ENCODE data around the gene MAGI2.
A peak's percentile ranks its signal among the peaks of the same experiment; 100 is the strongest.

MAGI2 gene

DNA sequence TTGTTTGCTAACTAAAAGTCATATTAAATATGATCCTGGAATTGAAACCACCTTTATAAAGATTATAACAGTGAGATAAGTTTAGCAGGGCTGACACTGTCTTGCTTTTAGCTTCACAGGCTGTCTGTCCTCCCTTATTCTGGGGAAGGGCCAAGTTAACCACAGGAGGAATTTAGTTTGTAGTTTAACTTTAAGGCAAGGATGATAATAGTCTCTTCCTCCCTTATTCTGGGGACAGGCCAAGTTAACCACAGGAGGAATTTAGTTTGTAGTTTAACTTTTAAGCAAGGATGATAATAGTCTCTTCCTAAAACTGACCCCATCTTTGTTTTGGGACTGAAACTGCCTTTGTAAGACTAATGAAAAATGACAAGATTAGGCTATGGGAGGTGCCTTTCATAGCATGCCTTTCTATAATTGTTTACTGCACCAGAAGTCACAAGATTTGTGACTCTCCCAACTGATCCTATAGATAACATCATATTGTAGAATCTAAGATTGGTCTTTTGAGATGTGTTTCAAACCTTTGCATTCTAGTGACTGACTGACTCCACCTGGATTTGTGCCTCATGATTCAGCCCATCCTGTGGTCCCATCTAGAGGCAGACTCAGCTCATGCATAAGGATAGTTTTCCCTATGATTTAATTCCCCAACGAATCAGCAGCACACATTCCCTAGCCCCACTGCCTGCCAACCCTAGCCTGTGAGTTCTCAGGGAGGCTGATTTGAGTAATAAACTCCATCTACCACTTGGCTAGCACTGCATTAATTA is 212.0 kb downstream of the MAGI2 start:
- DNase-seq, result no peak

DNA sequence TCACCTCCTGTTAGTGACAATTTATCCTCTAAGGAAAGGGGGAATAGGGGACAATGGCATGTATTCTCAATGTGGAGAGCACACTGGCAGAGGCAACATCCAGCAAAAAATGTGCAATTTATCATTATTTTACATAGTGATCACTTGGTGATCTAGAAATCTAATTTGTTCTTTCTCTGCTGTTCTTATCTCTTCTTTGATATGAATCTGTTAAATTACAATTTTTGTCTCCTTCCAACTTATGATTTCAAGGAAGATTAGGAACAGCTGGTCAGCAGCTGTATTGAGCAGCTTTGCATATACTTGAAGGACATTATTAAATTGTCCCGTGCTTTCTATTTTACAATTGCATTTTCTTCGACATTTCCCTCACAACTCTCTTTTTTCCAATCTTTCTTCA is 213.1 kb downstream of the MAGI2 start:
- DNase-seq, result no peak

DNA sequence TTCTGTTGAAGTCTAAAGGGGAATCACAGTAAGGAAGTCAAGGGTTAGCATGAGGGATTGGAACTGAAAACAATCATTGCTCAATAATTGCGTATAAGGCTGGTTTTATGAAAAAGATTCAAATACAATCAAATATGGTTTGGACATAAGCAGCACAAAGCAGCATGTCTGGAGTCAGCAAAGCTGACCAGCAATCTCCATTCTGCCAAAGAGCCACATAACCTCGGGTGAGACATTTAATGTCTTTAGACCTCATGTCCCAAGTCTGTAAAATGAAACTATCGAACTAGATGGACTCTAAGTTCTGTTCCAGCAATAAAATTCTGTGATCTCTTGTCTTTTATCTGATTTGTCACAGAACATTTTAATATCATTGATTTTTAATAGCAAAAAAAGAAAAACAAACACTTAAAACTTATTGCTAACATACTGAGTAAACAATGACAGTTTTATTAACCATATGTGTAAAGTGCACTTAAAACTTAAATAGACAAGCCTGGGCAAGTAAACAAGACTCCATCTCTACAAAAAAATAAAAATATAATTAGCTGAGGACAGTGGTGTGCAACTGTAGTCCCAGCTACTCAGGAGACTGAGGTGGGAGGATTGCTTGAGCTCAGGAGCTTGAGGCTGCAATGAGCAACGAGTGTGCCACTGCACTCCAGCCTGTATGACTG is 217.0 kb downstream of the MAGI2 start:
- no peak for DNase-seq

DNA sequence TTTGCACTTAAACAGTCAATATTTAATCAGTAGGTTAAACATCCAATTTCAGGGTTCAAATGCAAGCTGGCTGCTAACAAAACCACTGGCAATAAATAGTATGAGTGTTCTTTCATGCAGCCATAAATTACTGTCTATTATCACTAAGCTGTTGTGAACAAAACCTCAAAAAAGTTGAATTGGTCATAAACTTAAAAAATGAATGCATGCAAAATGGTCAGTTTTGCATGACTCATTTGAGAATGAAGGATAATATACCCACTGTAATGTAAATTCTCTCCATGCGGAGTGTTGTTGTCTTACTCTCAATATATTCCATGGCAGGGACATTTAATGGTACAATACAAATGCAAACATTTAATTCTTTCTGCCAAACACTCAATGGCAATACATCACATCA is 226.4 kb downstream of the MAGI2 start:
- no peak for DNase-seq

DNA sequence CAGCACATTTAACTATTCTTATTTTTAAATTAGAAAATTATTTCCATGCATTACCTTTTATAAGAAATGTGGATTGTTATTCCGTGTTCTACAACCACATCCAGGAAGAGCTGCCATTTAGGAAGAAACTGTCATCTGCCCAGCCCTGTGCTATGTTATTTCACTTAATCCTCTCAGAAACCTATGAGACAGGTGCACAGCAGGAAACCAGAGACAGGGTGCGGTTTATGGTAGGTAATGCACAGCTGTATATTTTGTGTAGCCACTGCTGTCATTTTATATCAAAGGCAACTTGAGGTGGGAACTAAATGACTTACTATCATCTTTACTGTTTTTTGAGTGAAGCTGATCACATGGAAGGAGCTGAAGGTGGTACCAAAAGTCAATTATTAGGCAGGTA is 232.3 kb downstream of the MAGI2 start:
- DNase-seq, result no peak

DNA sequence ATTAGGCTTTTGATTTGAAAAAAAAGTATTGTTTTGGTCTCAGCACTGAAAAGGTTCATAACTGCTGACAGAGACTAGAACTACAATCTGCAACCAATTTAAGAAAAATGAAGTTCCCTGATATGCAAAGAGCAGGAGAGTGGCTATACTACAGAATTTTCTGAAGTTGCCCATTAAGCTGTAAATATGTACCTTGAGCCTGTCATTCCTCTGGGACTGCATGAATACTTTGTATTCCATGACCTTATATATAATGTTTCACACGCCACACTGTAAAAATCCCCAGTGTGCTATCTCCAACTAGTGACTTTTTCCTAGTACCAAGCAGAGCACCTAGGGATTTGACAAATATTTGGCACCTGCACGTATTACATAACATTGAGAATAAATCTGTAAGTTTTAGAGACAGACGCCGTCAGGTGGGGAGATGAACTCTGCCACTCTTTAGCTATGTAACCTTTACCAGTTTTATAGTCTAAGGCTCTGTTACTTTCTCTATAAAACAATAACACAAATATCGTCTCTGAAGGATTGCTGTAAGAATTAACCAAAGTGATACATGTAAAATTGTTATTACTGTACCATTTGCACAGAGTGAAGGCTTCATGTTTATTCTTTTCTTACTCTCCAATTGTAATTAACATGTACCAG is 235.4 kb downstream of the MAGI2 start:
- DNase-seq, result no peak

DNA sequence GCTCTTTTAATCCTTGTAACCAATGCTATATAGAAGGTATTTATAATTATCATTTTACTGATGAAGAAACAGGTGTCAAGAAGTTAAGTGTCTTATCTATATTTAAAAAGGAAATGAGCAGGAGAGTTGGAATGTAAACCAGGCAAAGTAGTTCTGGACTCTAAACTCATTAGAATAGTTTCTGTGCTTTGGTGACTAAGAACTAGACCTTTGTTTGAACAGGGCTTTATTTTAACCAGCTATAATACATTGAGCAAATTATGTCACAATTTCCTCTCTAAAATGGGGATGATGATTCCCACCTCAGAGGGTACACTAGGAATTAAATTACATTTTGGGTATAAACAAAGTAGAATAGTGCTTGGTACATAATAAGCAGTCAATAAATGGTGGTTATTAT is 236.0 kb downstream of the MAGI2 start:
- DNase-seq, result no peak

DNA sequence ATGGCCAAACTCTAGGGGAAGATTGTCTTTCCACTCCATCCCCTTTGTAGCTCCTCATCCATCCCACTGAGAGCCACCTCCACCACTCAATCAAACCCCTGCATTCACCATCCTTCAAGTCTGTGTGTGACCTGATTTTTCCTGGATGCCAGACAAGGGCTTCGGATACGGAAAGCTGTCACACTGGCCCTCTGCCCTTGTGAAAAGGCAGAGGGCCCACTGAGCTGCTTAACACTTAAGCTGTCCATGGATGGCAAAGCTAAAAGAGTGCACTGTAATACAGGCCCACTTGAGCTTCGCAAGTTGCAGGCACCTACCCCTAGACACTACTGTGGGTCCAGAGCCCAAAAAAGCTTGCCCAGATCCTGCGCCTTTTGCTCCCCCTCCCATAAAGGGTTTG is 237.2 kb downstream of the MAGI2 start:
- no peak for DNase-seq

DNA sequence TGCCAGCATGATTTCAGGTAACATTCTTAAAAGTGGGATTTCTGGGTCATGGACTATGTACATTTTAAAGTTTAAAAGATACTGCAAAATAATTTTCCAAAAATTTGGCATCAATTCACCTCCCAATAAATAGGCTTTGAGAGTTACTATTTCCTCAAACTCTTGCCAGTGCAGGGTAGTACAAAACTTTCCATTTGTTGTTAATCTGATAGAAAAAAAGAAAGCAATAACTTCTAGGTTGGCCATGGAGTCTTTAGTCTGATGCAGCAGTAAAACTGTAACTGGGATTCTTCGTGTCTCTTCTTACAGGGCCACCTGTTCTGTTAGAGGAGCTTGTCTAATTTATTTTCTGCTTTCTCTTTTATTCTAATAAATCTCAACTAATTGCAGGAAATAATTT is 241.1 kb downstream of the MAGI2 start:
- no peak for DNase-seq

DNA sequence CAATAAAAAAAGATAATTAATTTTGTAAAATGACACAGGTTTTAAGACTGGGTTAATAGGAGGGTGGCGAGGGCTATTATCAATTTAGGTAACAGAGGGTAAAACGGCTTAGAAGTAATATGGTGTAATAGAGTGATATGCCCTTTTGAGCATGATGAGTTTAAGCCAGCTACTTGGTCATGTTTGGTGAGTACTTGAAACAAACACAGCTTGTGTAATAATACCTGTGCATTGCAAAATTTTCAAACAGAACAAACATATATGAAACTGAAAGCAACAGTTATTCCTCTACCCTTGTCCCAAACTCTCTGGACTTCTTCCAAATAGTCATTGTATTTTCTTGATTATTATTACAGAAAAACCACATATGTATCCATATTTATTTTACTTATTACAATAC is 241.7 kb downstream of the MAGI2 start:
- no peak for DNase-seq

DNA sequence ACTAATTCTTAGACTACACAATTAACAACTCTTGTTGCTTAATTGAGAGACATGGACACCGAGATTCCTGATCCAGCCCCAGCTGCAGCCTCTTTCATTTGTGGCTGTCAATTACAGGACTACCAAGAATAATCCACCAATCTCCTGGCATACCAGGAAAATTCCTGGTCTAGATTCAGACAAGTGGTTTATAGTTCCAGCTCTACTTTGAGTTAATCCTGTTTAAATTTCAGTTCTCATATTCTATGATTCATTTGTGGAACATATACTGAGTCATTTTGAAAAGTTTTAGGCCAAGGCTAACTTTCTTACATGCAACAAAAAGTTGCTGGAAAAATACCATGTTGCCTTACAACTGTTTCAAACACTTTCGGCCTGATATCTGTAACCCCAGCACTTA is 253.5 kb downstream of the MAGI2 start:
- DNase-seq, result no peak

DNA sequence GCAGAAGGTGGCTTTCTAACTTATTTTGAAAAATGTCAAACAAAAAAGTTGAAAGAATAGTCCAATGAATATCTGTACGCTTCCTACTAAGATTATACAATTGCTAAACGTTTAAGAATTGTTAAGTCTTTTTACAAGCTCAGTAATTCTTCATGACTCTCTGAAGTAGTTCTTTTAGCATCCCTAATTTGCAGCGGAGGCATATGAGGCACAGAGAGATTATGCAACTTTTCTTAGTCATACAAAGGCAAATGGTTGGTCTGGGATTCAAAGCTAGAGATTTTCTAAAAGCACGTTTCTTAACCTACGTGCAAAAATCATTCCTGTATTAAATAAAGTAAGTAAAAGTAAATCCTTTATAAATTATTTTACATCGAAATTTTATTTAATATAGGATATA is 254.2 kb downstream of the MAGI2 start:
- DNase-seq, result no peak

DNA sequence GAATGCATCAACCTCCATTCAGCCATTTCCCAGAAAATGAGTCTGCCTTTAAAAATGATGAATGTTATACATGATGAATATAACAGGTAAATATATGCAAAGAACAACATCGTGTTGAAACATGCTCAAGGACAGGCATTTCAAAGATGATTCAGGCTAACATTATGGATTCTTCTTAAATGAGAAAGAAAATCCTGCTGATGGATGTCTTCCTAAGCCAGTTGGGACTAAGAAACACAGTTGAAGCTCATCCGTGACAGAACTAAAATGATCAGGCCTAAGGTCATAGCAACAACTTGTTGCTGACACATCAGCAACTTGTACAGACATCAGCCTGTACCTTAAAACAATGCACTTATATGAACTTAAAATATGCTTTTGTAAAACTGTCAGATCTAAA is 267.9 kb downstream of the MAGI2 start:
- no peak for DNase-seq

DNA sequence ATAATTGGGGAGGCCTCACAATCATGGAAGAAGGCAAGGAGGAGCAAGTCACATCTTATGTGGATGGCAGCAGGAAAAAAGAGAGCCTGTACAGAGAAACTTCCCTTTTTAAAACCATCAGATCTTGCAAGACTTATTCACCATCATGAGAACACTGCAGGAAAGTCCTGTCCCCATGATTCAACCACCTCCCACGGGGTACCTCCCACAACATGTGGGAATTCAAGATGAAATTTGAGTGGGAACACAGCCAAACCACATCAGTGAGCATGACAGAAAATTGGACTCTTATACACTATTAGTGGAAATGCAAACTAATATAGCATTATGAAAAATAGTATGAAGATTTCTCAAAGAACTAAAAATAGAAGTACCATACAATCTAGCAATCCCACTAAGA is 271.2 kb downstream of the MAGI2 start:
- DNase-seq, result peak; percentile 75

DNA sequence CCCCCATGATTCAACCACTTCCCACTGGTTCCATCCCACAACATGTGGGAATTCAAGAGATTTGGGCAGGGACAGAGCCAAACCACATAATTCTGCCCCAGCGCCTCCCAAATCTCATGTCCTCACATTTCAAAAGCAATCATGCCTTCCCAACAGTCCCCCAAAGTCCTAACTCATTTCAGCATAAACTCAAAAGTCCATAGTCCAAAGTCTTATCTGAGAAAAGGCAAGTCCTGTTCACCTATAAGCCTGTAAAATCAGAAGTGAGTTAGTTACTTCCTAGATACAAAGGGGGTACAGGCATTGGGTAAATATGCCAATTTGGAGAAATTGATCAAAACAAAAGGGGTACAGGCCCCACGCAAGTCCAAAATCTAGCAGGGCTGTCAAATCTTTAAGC is 272.9 kb downstream of the MAGI2 start:
- DNase-seq, result no peak

DNA sequence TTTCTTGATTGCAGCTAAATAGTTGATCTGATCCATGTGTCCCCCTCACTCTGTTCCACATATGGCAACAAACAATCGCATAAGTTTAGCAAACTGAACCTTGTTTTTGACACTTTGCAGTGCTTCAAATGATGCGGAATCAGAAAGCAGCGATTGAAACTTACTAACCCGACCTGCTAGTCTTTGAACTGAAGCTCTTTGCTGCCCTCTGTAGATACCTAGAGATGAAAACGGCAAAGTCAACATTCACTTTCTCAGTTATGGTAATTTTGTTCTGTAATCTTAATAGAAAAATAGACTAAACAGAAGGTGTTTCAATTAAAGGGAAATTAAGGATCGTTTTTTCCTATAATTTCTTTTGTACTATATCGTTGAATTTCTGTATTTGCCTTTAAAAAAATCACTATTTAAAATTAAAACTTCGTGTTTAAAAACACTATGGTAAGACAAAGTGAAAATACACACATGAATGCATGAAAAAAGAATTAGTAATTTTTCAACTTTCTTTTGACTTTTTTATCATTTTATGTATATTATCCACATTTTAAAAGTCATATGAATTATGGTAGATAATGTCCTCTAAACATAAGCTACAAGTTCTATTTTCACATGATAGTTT is 276.5 kb downstream of the MAGI2 start:
- DNase-seq, result peak; percentile 18

DNA sequence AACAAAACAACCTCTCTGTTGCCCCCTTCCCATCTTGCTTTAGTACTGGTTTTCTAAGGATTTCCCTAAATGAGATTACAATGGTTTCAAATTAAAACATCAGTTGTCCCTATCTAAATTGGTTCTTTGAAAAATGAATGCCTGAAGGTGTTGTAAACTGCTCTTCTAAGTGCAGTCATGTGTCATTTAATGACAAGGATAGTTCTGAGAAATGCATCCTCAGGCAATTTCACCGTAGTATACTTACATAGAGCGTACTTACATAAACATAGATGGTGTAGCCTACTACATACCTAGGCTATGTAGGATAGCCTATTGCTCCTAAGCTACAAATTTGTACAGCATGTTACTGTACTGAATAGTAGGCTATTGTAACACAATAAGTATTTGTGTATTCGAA is 278.1 kb downstream of the MAGI2 start:
- no peak for DNase-seq

DNA sequence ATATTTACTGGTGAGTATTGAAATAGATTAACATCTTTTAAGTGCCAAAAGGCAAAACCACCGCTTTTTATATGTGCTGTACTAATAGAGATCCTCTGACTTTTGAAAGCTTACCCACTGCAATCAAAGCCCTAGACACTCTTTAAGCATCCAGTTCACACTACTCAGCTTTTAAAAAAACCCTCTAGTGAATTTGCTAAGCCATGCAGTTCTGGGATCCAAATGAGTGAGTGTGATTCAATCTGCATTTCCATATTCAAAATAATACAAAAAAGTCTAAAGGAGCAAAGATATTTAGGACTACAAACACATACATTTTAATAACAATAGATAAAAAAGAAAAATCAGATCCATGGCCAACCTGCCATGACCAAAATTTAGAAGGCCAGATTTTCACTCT is 288.2 kb downstream of the MAGI2 start:
- DNase-seq, result no peak

DNA sequence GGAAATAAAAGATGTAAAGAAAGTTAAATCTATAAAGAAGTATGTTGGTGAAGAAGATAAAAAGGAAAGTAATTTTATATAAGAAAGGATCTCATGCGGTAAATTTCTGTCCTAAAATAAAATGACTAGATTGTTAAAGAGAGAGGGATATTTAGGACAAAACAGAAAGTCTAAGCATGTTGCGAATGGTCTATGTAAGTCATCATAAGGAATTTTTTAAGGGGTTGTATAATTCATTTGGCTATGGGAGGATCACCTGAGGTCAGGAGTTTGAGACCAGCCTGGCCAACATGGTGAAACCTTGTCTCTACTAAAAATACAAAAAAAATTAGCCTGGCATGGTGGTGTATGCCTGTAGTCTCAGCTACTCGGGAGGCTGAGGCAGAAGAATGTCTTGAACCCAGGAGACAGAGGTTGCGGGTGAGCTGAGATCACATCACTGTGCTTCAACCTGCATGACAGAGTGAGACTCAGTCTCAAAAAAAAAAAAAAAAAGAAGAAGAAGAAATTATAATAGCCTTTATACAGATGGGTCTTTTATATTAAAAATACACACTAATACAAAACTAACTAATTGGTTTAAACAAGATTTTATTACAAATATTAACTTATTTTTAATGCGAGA is 294.3 kb downstream of the MAGI2 start:
- no peak for DNase-seq

DNA sequence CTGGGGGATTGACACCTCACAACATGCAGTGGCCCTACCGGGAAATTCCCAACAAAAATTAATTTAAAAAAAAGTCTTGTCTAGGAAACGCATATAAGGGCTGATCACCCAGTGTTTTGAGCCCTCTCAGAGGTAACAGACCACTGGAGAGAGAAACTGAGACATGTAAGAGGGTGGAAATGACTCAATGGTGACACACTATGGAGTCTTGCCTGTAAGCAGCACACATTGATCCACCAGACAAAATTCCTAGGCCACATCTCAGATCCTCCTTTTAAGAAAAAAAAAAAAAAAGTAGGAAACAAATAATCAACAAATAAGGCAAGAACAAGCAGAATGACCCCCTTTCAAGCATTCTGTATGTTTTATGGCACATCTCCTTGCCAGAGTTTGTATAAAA is 296.2 kb downstream of the MAGI2 start:
- no peak for DNase-seq

DNA sequence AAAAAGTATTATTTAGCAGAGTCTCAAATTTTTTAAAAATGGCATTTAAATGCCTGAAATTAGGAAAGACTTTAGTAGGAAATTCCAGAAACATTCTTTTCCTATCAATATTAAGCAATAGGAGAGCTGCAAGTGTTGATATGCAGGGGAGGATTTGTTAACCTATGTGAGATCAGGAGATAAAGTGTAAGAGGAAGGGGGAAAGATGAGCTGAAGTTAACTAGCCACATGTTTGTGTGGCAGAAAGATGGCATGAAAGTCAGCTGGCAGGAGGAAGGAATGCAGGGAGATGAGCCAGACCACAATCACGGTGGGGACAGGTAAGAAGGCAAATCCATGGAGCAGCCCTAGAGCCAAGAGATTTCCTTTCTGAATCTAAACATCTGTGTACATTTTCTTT is 303.6 kb downstream of the MAGI2 start:
- no peak for DNase-seq

DNA sequence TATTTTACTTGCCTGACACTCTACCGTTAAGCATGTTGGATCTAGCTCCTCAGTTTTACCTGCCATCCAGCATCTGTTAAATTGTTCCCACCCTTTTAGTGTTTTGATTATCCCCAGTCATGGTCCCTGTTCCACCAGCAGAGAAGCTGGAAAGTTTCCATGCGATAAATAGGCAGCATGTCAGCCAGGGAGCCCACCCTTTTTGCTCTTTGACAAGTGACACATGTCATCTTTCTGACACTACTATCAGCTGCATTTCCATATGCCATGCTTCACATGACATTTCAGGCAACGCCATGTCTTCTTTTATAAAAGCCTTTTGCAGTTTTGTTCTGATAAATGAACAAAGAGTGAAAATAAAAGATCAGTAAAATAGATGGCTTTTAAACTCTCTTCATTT is 310.8 kb downstream of the MAGI2 start:
- no peak for DNase-seq

DNA sequence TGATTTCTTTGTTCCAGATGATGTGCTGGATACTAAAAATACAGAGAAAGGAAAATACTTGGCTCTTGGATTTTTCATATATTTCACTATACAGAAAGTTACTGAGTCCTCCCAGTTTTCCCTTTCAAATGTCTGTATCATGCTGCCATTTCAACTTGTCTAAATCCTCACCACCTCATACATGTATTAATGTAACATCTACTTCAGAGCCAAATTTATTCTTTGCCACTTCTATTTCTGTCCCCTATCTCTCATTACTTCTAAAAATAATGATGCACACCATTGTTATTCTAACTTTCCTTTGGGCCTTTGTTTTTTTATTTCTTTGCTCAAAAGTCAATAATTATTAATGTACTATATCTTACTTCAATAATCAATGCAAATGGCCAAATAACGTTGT is 312.2 kb downstream of the MAGI2 start:
- no peak for DNase-seq

DNA sequence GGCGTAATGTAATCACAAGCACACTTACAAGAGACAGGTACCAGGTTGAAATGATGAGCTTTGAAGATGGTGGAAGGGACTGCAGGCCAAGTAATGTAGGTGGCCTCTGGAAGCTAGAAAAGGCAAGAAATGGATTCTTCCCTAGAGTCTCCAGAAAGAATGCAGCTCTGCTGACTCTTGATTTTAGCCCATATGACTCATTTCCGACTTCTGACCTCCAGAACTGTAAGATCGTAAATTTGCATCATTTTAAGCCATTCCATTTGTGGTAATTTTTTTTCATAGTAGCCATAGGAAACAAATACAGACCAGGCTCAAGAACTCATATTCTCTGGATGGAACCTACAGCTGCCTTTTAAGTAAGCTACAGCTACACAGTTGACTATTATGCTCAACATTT is 315.5 kb downstream of the MAGI2 start:
- DNase-seq, result no peak

Data from inflammatory macrophage treated with lipopolysaccharide for 4 hours (primary cell).